ENCODE data around the gene AP3B1.

DNA sequence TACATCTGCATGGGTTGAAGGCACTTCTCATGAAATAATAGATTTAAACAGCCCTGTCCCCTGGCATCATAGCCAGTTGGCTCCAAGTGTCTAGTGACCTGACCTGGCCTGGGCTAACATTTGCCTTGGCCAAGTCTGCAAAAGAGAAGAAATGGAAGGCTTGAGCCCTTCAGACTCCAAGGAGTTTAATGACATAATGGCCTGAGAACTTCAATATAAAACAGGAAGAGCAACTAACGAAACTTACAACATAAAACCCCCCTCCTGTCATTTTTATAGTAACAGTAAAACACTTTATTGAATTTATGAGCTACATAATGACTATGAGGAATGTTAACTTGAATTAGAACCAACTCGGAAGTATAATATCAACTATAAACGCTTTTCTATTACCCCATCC is 299.6 kb downstream of the AP3B1 start:
- TF ChIP-seq CTCF (IDR thresholded peaks at IDR 0.05; ENCODE audit: control extremely low read depth in 1 of 3, insufficient read depth in 1 of 3, low read depth in 1 of 3, low read length in 3 of 3) (no peak), KDM1A (IDR thresholded peaks at IDR 0.05; ENCODE audit: borderline replicate concordance, low read length) (no peak), SP2 (IDR thresholded peaks at IDR 0.05; ENCODE audit: low read length) (no peak), EZH2 (IDR thresholded peaks at IDR 0.05; ENCODE audit: low read depth, low read length, severe bottlenecking) (no peak), HDAC2 (IDR thresholded peaks at IDR 0.05; ENCODE audit: borderline replicate concordance in 1 of 2, low read depth in 2 of 2, low read length in 2 of 2) (no peak), SIN3A (conservative IDR thresholded peaks at IDR 0.05 in 1 of 2, IDR thresholded peaks at IDR 0.05 in 1 of 2; ENCODE audit: low read depth in 1 of 2, low read length in 2 of 2) (no peak), POLR2A (IDR thresholded peaks at IDR 0.05; ENCODE audit: control extremely low read depth in 1 of 2, low read depth in 2 of 2, low read length in 2 of 2) (no peak), TCF12 (IDR thresholded peaks at IDR 0.05; ENCODE audit: low read depth, low read length) (no peak), SP1 (IDR thresholded peaks at IDR 0.05; ENCODE audit: low read depth, low read length) (no peak), MAFK (IDR thresholded peaks at IDR 0.05; ENCODE audit: low read depth, low read length) (no peak)

Measured in H1 (cell line).